Measurements from ENCODE around the gene KDM4B.

KDM4B gene

DNA sequence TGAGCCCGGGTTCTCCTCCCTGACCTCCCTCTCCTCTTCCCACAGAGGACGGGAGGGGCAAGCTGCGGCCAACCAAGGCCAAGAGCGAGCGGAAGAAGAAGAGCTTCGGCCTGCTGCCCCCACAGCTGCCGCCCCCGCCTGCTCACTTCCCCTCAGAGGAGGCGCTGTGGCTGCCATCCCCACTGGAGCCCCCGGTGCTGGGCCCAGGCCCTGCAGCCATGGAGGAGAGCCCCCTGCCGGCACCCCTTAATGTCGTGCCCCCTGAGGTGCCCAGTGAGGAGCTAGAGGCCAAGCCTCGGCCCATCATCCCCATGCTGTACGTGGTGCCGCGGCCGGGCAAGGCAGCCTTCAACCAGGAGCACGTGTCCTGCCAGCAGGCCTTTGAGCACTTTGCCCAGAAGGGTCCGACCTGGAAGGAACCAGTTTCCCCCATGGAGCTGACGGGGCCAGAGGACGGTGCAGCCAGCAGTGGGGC, 162.2 kb downstream of the KDM4B start:
- TF ChIP-seq, protein P1, sequence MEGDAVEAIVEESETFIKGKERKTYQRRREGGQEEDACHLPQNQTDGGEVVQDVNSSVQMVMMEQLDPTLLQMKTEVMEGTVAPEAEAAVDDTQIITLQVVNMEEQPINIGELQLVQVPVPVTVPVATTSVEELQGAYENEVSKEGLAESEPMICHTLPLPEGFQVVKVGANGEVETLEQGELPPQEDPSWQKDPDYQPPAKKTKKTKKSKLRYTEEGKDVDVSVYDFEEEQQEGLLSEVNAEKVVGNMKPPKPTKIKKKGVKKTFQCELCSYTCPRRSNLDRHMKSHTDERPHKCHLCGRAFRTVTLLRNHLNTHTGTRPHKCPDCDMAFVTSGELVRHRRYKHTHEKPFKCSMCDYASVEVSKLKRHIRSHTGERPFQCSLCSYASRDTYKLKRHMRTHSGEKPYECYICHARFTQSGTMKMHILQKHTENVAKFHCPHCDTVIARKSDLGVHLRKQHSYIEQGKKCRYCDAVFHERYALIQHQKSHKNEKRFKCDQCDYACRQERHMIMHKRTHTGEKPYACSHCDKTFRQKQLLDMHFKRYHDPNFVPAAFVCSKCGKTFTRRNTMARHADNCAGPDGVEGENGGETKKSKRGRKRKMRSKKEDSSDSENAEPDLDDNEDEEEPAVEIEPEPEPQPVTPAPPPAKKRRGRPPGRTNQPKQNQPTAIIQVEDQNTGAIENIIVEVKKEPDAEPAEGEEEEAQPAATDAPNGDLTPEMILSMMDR (IDR thresholded peaks at IDR 0.05; ENCODE audit: low read depth, low read length): no peak
- H3K4me3 ChIP-seq (ENCODE audit: low read depth, low read length): no peak overlapping the region
- in situ Hi-C loops (cut with HindIII; ENCODE audit: low sequenced_read_pairs): no loop called here
- DNase-seq (ENCODE audit: low read depth, low spot score): no peak

DNA sequence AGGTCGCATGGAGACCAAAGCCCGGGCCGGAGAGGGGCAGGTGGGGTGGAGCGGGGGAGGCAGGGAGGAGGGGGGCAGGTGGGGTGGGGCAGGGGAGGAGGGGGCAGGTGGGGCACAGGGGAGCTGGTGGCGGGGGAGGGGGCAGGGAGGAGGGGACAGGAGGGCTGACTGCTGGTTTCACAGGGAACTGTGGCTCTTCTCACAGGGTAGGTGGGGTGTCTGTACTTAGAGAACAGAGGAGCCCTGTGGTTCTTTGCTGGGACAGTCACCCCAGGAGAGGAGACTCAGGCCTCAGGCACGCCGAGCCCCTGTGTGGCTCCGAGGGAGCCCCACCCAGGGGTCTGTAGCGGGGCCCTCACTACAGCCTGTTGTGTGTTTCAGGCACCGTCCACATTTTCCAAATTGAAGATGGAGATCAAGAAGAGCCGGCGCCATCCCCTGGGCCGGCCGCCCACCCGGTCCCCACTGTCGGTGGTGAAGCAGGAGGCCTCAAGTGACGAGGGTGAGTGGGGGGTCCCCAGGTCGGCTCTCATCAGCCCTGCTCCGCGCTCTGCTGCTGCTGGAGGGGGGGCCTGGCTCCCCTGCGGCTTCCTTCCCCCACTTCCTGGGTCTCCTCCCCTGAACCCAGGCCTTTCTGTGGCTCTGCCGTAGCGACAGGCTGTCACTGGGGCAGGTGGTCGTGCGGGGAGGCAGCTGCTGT, 162.7 kb downstream of the KDM4B start:
- no peak overlapping the region for H3K4me3 ChIP-seq (ENCODE audit: low read depth, low read length)
- DNase-seq (ENCODE audit: low read depth, low spot score): no peak
- TF ChIP-seq, protein P1 (IDR thresholded peaks at IDR 0.05; ENCODE audit: low read depth, low read length): no peak
- in situ Hi-C loops (cut with HindIII; ENCODE audit: low sequenced_read_pairs): no loop called here

DNA sequence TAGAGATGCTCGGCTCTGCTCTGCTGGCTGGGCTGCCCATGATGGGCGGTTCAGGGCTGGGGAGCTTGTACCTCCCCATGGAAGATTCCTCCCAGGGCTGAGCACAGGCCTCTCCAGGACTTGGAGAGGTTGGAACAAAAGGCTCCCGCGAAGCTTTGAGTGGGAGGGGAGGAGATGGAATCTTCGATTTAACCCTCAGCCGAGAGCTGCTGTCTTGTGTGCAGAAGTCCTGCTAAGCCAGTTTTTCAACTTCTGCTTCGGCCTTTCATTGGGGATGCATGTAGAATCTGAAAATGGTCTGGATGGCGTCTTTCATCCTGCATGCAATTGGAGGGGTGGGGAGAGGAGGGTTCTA, 163.3 kb downstream of the KDM4B start:
- in situ Hi-C loops (cut with HindIII; ENCODE audit: low sequenced_read_pairs): no loop called here
- H3K4me3 ChIP-seq (ENCODE audit: low read depth, low read length): no peak overlapping the region
- TF ChIP-seq, protein P1 (IDR thresholded peaks at IDR 0.05; ENCODE audit: low read depth, low read length): no peak
- DNase-seq (ENCODE audit: low read depth, low spot score): no peak

DNA sequence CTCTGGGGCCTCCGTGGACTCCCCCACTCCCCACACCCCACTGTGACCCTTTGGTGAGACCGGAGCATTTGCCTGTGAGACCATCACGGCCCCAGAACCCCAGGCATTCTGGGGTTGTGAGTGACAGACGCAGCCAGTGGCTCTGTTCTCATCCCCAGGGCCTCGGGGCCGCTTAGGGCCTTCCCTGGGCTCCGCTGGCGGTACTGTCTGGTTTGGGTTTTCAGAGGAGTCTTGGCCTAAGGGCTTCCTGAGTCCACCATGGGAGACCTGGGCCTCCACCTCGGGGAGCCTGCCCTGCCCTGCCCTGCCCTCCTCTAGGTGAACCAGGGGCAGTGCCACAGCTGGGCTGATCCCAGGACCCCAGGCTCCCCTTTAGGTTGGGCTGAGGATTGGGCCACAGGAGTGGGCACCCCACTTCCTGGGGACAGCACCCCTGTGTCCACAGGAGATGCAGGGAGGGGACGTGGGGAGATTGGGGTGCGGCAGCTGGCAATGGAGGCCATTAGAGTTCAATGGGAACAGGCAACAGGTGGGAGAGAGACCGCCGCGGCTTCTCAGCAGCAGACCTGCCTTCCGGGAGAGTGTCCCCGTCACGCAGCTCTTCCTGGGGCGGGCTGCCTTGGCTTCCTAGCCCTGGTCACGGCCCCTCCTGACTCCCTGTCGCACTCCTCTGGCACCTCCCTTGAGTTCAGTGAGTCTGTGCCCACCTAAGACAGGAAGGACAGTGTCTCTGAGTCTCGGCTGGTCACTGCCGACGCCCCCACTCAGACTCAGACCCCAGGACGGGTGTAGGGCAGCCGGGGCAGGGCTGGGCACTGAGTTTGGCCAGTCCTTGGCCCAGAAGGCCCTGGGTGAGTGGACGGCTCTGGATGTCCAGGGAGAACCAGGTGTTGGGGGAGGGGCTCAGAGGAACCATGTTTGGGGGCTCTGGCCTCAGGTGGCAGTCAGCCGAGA, 164.1 kb downstream of the KDM4B start:
- H3K4me3 ChIP-seq (ENCODE audit: low read depth, low read length): no peak overlapping the region
- TF ChIP-seq, protein P1 (IDR thresholded peaks at IDR 0.05; ENCODE audit: low read depth, low read length): no peak
- in situ Hi-C loops (cut with HindIII; ENCODE audit: low sequenced_read_pairs): no loop called here
- no peak for DNase-seq (ENCODE audit: low read depth, low spot score)

DNA sequence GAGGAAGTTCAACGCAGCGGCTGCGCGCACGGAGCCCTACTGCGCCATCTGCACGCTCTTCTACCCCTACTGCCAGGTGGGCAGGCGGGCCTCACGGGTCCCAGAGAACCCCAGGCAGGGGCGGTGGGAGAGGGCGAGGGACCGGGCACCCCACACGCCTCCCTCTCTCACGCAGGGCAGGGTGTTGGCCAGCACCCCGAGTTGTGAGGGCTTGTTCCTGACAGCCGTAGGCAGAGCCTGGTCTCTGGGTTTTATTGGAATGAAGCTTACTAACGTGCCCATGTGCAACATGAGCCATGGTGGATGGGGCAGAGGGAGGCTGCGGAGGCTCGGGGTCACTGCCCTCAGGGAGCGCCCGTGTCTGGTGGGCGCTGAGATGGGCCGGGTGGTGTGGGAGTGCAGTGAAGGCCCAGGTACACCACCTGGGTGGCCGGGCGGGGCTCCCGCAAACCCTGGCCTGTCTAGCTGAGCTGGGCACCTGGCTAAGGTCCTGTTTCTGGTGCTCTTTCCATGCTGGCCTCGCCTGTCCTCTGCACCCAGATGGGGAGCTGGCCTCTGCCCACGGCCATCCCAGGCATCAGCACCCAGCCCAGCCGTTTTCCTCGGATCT, 165.2 kb downstream of the KDM4B start:
- TF ChIP-seq, protein P1 (IDR thresholded peaks at IDR 0.05; ENCODE audit: low read depth, low read length): no peak
- DNase-seq (ENCODE audit: low read depth, low spot score): no peak
- H3K4me3 ChIP-seq (ENCODE audit: low read depth, low read length): no peak overlapping the region
- in situ Hi-C loops (cut with HindIII; ENCODE audit: low sequenced_read_pairs): no loop called here

DNA sequence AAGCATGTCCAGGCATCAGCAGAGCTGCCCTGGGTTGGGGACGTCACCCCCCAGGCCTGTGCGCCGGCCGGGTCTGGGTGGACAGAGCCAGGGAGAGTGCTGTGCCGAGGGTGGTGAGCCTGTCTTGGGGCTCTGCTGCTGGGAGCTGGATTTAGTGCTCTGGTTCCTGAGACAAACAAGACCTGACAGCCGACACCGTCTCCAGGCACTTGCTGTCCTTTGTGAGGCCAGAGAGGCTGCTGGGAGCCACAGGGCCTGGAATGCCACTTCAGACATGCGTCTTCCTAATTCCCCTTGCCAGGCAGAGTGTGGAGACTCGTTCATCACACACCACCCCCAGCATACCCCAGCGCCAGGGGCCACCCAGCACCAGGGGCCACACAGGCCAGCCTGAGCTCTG, 165.8 kb downstream of the KDM4B start:
- in situ Hi-C loops (cut with HindIII; ENCODE audit: low sequenced_read_pairs): no loop called here

More for the DNA sequence above, 165.8 kb downstream of the KDM4B start:
- TF ChIP-seq, protein P1 (IDR thresholded peaks at IDR 0.05; ENCODE audit: low read depth, low read length): no peak
- no peak overlapping the region for H3K4me3 ChIP-seq (ENCODE audit: low read depth, low read length)
- DNase-seq (ENCODE audit: low read depth, low spot score): no peak
